NCI-H146 treated with DMSO at 0.1 percent for 48 hours (cell line): Measurements from ENCODE around the gene ARFGAP1.
"Not testable (repeated sequence)": the region's sequence is repeated elsewhere in the genome, so short reads cannot be mapped to it uniquely, and the experiment has no call there.

Experiments
- DNase-seq: peaks from one replicate; lab custom pipeline; 2025; ENCODE audit not compliant: unreplicated experiment; lab: John Stamatoyannopoulos, UW

Gene ARFGAP1

GRCh38 chr20:63240004-63240403, 32.6 kb upstream of the ARFGAP1 start:
- DNase-seq = no peak

GRCh38 chr20:63241272-63241671, 31.3 kb upstream of the ARFGAP1 start:
- DNase-seq = no peak

GRCh38 chr20:63242736-63243135, 29.9 kb upstream of the ARFGAP1 start:
- no peak for DNase-seq

- no peak for DNase-seq
These were observed 28.9 kb upstream of the ARFGAP1 start for GRCh38 chr20:63243604-63244247.

GRCh38 chr20:63244468-63244867, 28.1 kb upstream of the ARFGAP1 start:
- no peak for DNase-seq

GRCh38 chr20:63246490-63247288, 25.9 kb upstream of the ARFGAP1 start:
- peak; percentile 34 for DNase-seq

GRCh38 chr20:63247671-63248228, 24.9 kb upstream of the ARFGAP1 start:
- no peak for DNase-seq

GRCh38 chr20:63248835-63249591, 23.6 kb upstream of the ARFGAP1 start:
- DNase-seq = no peak

- DNase-seq = no peak
These were observed 22.7 kb upstream of the ARFGAP1 start for GRCh38 chr20:63249891-63250290.

GRCh38 chr20:63251350-63251749, 21.3 kb upstream of the ARFGAP1 start:
- not testable (repeated sequence) for DNase-seq

GRCh38 chr20:63252284-63252711, 20.3 kb upstream of the ARFGAP1 start:
- no peak for DNase-seq

GRCh38 chr20:63253065-63253437, 19.6 kb upstream of the ARFGAP1 start:
- DNase-seq = no peak

GRCh38 chr20:63253438-63254231, 19.0 kb upstream of the ARFGAP1 start:
- DNase-seq = no peak

- DNase-seq = no peak
These were observed 18.4 kb upstream of the ARFGAP1 start, which contains the start of gene NKAIN4 for GRCh38 chr20:63254232-63254605. NKAIN4 (minus strand) TSS chr20:63254463; CDS start chr20:63254450, 13 bp downstream.

GRCh38 chr20:63254606-63255384, 17.8 kb upstream of the ARFGAP1 start:
- no peak for DNase-seq

- no peak for DNase-seq
These were observed 16.5 kb upstream of the ARFGAP1 start for GRCh38 chr20:63255931-63256704.

GRCh38 chr20:63256954-63257353, 15.7 kb upstream of the ARFGAP1 start:
- DNase-seq = no peak

- DNase-seq = no peak
These were observed 15.0 kb upstream of the ARFGAP1 start for GRCh38 chr20:63257629-63258028.

GRCh38 chr20:63258781-63259180, 13.8 kb upstream of the ARFGAP1 start:
- DNase-seq = no peak
